IMR-90 (cell line): ENCODE measurements around the gene RNF212. TPM values are rescaled to one million over a fixed set of nuclear protein-coding genes. Genes with fewer than 3 reads are reported as not detected.

ENCODE experiments used
- ATAC-seq: fragments of 200-7000 bp; cut with Tn5 transposase; 2 replicates; pipeline ENCODE4 v1.9.1; 2020; ENCODE audit warnings: low read depth, mild to moderate bottlenecking, moderate library complexity
- BruUV-seq: library from RNA; stranded (reverse); fragments of 400-500 nt; replicated peaks from 2 replicates; lab custom pipeline; 2021; lab: Mats Ljungman, UMichigan
- CTCF ChIA-PET: fragments of 300-600 bp; formaldehyde crosslinking; extraction: SDS; loops from one replicate; lab custom pipeline; 2021; ENCODE audit warnings: antibody characterized with exemption; lab: Yijun Ruan, JAX
- POLR2A ChIA-PET: fragments of 300-600 bp; sonication (Branson Sonifier 250); formaldehyde crosslinking; loops from one replicate; lab custom pipeline; 2022; ENCODE audit warnings: antibody characterized with exemption; ENCODE audit not compliant: unreplicated experiment; lab: Charles Lee
- DNase-seq: peaks from one replicate; pipeline ENCODE4 v3.0.0; 2013
- H2AFZ ChIP-seq: replicated peaks from 2 replicates; pipeline ENCODE3; 2013; ENCODE audit warnings: low read length, mild to moderate bottlenecking; ENCODE audit not compliant: poor library complexity
- H2AK5ac ChIP-seq: 2 replicates; pipeline ENCODE4 v1.6.1; 2013; ENCODE audit warnings: low read depth, low read length, inconsistent platforms
- H2AK9ac ChIP-seq: replicated peaks from 2 replicates; pipeline ENCODE3; 2013; ENCODE audit warnings: mild to moderate bottlenecking, low read depth, low read length, moderate library complexity; ENCODE audit not compliant: poor library complexity
- H2BK120ac ChIP-seq: 2 replicates; pipeline ENCODE4 v1.6.1; 2013; ENCODE audit warnings: low read depth, low read length, inconsistent platforms
- H2BK15ac ChIP-seq: 3 replicates; pipeline ENCODE4 v1.6.1; 2013; ENCODE audit warnings: low read depth, low read length, inconsistent platforms
- H2BK20ac ChIP-seq: 2 replicates; pipeline ENCODE4 v1.6.1; 2013; ENCODE audit warnings: low read depth, mild to moderate bottlenecking, inconsistent platforms, low read length, moderate library complexity
- H2BK5ac ChIP-seq: 2 replicates; pipeline ENCODE4 v1.6.1; 2013; ENCODE audit warnings: mild to moderate bottlenecking, low read depth, low read length, inconsistent platforms; ENCODE audit not compliant: poor library complexity, severe bottlenecking
- H3K14ac ChIP-seq: replicated peaks from 2 replicates; pipeline ENCODE4 v1.6.1; 2013; ENCODE audit warnings: low read depth, low read length, inconsistent platforms
- H3K18ac ChIP-seq: 2 replicates; pipeline ENCODE4 v1.6.1; 2013; ENCODE audit warnings: low read depth, low read length, control low read depth
- H3K23ac ChIP-seq: 2 replicates; pipeline ENCODE4 v1.6.1; 2013; ENCODE audit warnings: low read depth, low read length, inconsistent platforms
- H3K27ac ChIP-seq: 2 replicates; pipeline ENCODE4 v1.5.1; 2013; ENCODE audit warnings: mild to moderate bottlenecking, control low read depth, low read length; ENCODE audit not compliant: insufficient read depth
- H3K27me3 ChIP-seq: 2 replicates; pipeline ENCODE4 v1.6.1; 2013; ENCODE audit warnings: low read length; ENCODE audit not compliant: control insufficient read depth, insufficient read depth
- H3K36me3 ChIP-seq: 2 replicates; pipeline ENCODE4 v1.6.1; 2013; ENCODE audit warnings: low read length, mixed read lengths; ENCODE audit not compliant: control insufficient read depth, insufficient read depth
- H3K4ac ChIP-seq: 2 replicates; pipeline ENCODE4 v1.6.1; 2013; ENCODE audit warnings: low read depth, low read length, inconsistent platforms
- H3K4me1 ChIP-seq: 2 replicates; pipeline ENCODE4 v1.6.1; 2013; ENCODE audit warnings: low read length, mixed read lengths; ENCODE audit not compliant: control insufficient read depth, insufficient read depth
- H3K4me2 ChIP-seq: 2 replicates; pipeline ENCODE4 v1.6.1; 2013; ENCODE audit warnings: low read depth, mild to moderate bottlenecking, control low read depth, low read length, moderate library complexity
- H3K4me3 ChIP-seq: 2 replicates; pipeline ENCODE4 v1.5.1; 2013; ENCODE audit warnings: low read depth, mild to moderate bottlenecking, control low read depth, low read length, moderate library complexity; ENCODE audit not compliant: insufficient read depth
- H3K56ac ChIP-seq: 2 replicates; pipeline ENCODE4 v1.6.1; 2013; ENCODE audit warnings: low read length, inconsistent platforms; ENCODE audit not compliant: insufficient read depth; ENCODE audit errors: extremely low read depth
- H3K79me1 ChIP-seq, 2 experiments: 2 replicates each; pipeline ENCODE4 v1.6.1; 2013; ENCODE audit warnings: low read length in 2 of 2, inconsistent platforms in 1 of 2, low read depth in 1 of 2
- H3K9ac ChIP-seq: 2 replicates; pipeline ENCODE4 v1.6.1; 2013; ENCODE audit warnings: low read depth, low read length, control low read depth
- H3K9me1 ChIP-seq: 2 replicates; pipeline ENCODE4 v1.6.1; 2013; ENCODE audit warnings: low read length, inconsistent platforms; ENCODE audit not compliant: insufficient read depth
- H3K9me3 ChIP-seq: 2 replicates; pipeline ENCODE4 v1.6.1; 2013; ENCODE audit warnings: low read length; ENCODE audit not compliant: control insufficient read depth, insufficient read depth
- H4K20me1 ChIP-seq: 2 replicates; pipeline ENCODE4 v1.6.1; 2013; ENCODE audit warnings: low read length, inconsistent platforms; ENCODE audit not compliant: insufficient read depth
- H4K5ac ChIP-seq: 2 replicates; pipeline ENCODE4 v1.6.1; 2013; ENCODE audit warnings: mild to moderate bottlenecking, low read depth, low read length, control low read depth
- H4K8ac ChIP-seq, 2 experiments: 2 replicates each; pipeline ENCODE4 v1.6.1; 2013; ENCODE audit warnings: low read depth in 2 of 2, low read length in 2 of 2, control low read depth in 1 of 2, inconsistent platforms in 1 of 2
- H4K91ac ChIP-seq: 2 replicates; pipeline ENCODE4 v1.6.1; 2013; ENCODE audit warnings: low read depth, low read length, inconsistent platforms; ENCODE audit not compliant: insufficient read depth
- BHLHE40 ChIP-seq: fragments of 150-350 bp; IDR thresholded peaks from 2 replicates; pipeline ENCODE4 v1.6.1; 2016; ENCODE audit warnings: mild to moderate bottlenecking, low read depth, low read length
- CEBPB ChIP-seq: IDR thresholded peaks from 2 replicates; pipeline ENCODE4 v1.6.1; 2012; ENCODE audit warnings: low read depth, low read length, improper control_type of control experiment
- CTCF ChIP-seq: conservative IDR thresholded peaks from 2 replicates; pipeline ENCODE4 v1.5.1; 2012; ENCODE audit warnings: mild to moderate bottlenecking, low read depth, low read length, improper control_type of control experiment
- ELK1 ChIP-seq: fragments of 150-350 bp; IDR thresholded peaks from 2 replicates; pipeline ENCODE4 v1.6.1; 2016; ENCODE audit warnings: low read depth, mild to moderate bottlenecking, low read length, moderate library complexity, borderline replicate concordance
- FOS ChIP-seq: fragments of 150-350 bp; IDR thresholded peaks from 2 replicates; pipeline ENCODE4 v1.6.1; 2016; ENCODE audit warnings: low read depth, low read length
- MAFK ChIP-seq: IDR thresholded peaks from 2 replicates; pipeline ENCODE4 v1.6.1; 2012; ENCODE audit warnings: low read depth, low read length, improper control_type of control experiment
- MAZ ChIP-seq: IDR thresholded peaks from 2 replicates; pipeline ENCODE4 v1.6.1; 2012; ENCODE audit warnings: low read depth, mild to moderate bottlenecking, low read length, improper control_type of control experiment, moderate library complexity, borderline replicate concordance
- MXI1 ChIP-seq: IDR thresholded peaks from 2 replicates; pipeline ENCODE4 v1.6.1; 2012; ENCODE audit warnings: low read depth, mild to moderate bottlenecking, low read length, moderate library complexity, borderline replicate concordance
- NFE2L2 ChIP-seq: fragments of 150-350 bp; IDR thresholded peaks from 2 replicates; pipeline ENCODE4 v1.6.1; 2016; ENCODE audit warnings: low read depth, mild to moderate bottlenecking, low read length
- POLR2A ChIP-seq: IDR thresholded peaks from 2 replicates; pipeline ENCODE4 v1.6.1; 2012; ENCODE audit warnings: mild to moderate bottlenecking, low read depth, low read length
- RAD21 ChIP-seq: IDR thresholded peaks from 2 replicates; pipeline ENCODE4 v1.6.1; 2012; ENCODE audit warnings: low read length, improper control_type of control experiment
- RCOR1 ChIP-seq: IDR thresholded peaks from 2 replicates; pipeline ENCODE4 v1.6.1; 2012; ENCODE audit warnings: mild to moderate bottlenecking, low read length, improper control_type of control experiment; ENCODE audit not compliant: insufficient replicate concordance
- RFX5 ChIP-seq: IDR thresholded peaks from 2 replicates; pipeline ENCODE4 v1.8.0; 2012; ENCODE audit warnings: low read depth, mild to moderate bottlenecking, low read length, moderate library complexity
- USF2 ChIP-seq: fragments of 150-350 bp; IDR thresholded peaks from 2 replicates; pipeline ENCODE4 v1.6.1; 2017; ENCODE audit warnings: mild to moderate bottlenecking, antibody characterized with exemption, low read length, low read depth
- WGBS, 2 experiments: methylation state at CpG; one replicate each; pipeline versions ENCODE4 v1.1.5 to v1.1.7; 2013; ENCODE audit warnings: missing lambda C conversion rate in 2 of 2; ENCODE audit not compliant: insufficient read length in 1 of 2; ENCODE audit errors: extremely low coverage in 2 of 2; 5-methylcytosine and 5-hydroxymethylcytosine counted together
- dilution Hi-C: fragments of 300-500 bp; cut with HindIII; formaldehyde crosslinking; loops from one replicate; pipeline ENCODE4 v1.14.3; 2018; ENCODE audit warnings: low sequenced_read_pairs; ENCODE audit not compliant: unreplicated experiment
- in situ Hi-C: fragments of 300-500 bp; cut with MboI; formaldehyde crosslinking; loops from 3 replicates; pipeline ENCODE4 v1.14.3; 2019; ENCODE audit warnings: low sequenced_read_pairs, inconsistent platforms, mixed read lengths
- intact Hi-C: fragments of 100-400 bp; cut with micrococcal nuclease; formaldehyde crosslinking; loops from 2 replicates; pipeline ENCODE4 v1.10.0; 2022
- polyA plus RNA-seq, 3 experiments: library from polyadenylated mRNA; depleted of rRNA; stranded (reverse); fragments of >200 nt; gene quantifications; 2 replicates each; pipeline ENCODE4 v1.2.3, GENCODE V29; 2012; ENCODE audit warnings: low replicate concordance in 1 of 3
- total RNA-seq: library from RNA; depleted of rRNA; stranded (reverse); fragments of >200 nt; gene quantifications from 2 replicates; pipeline ENCODE4 v1.2.3, GENCODE V29; 2012

RNF212 gene
- total and polyA plus RNA-seq, 2 of the 4 experiments (the other 2 are of a cell fraction), result under 0.01 to 0.51 TPM

GRCh38 chr4:1029529-1029928 is 83.8 kb downstream of the RNF212 start:
- Histone ChIP-seq H4K5ac (no peak overlapping the region), H4K91ac (no peak overlapping the region), H2BK20ac (no peak overlapping the region), H3K27ac (no peak overlapping the region), H2BK5ac (no peak overlapping the region), H3K14ac (no peak overlapping the region), H2BK120ac (no peak overlapping the region), H3K9me3 (no peaks in the 10 kb centered on the region), H3K36me3 (peaks cover 14% of the 10 kb centered on the region), H4K20me1 (peaks cover 9% of the 10 kb centered on the region; the same call in 1 of the 2 replicates), H3K79me1 (no peaks in the 10 kb centered on the region), H2AK9ac (no peak overlapping the region), H3K56ac (no peak overlapping the region), H3K4me2 (no peak overlapping the region), H3K4me3 (no peak overlapping the region), H2BK15ac (no peak overlapping the region), H3K4me1 (peaks cover 13% of the 10 kb centered on the region), H3K4ac (no peak overlapping the region), H3K9ac (no peak overlapping the region), H4K8ac (no peak overlapping the region), H3K27me3 (no peaks in the 10 kb centered on the region), H3K18ac (no peak overlapping the region), H2AFZ (no peak overlapping the region), H3K23ac (no peak overlapping the region), H2AK5ac (no peak overlapping the region; the same call in 1 of the 2 replicates), H3K9me1 (peaks cover 14% of the 10 kb centered on the region)
- DNase-seq, result no peak
- dilution Hi-C loops, result no loop called here
- BruUV-seq, result no TSS peak
- CTCF ChIA-PET, result no interaction called here
- intact Hi-C loops, result no loop called here
- in situ Hi-C loops, result no loop called here
- ATAC-seq, result no peak
- WGBS, 2 experiments, result 68% methylated on average over 11 of the region's 17 CpGs; no CpG with 5 or more reads in 1 of the 2 experiments
- no peak for TF ChIP-seq NFE2L2
- TF ChIP-seq RCOR1, result no peak
- TF ChIP-seq BHLHE40, result no peak
- TF ChIP-seq MXI1, result no peak
- TF ChIP-seq MAZ, result no peak
- no peak for TF ChIP-seq ELK1
- no peak for TF ChIP-seq RAD21
- no peak for TF ChIP-seq FOS
- no peak for TF ChIP-seq POLR2A
- no peak for TF ChIP-seq USF2
- TF ChIP-seq MAFK, result no peak
- TF ChIP-seq CTCF, result no peak
- TF ChIP-seq CEBPB, result no peak
- no peak for TF ChIP-seq RFX5
- POLR2A ChIA-PET, result no interaction called here
